Measurements from ENCODE around the gene PTP4A2.

PTP4A2 gene

GRCh38 chr1:31859044-31859443, 79.1 kb downstream of the PTP4A2 start:
- no peak for DNase-seq (ENCODE audit: low read depth)

GRCh38 chr1:31857863-31858262, 80.3 kb downstream of the PTP4A2 start:
- no peak for DNase-seq (ENCODE audit: low read depth)
